ENCODE results near the gene DNAJA1. TPM values are rescaled to one million over a fixed set of nuclear protein-coding genes. Genes with fewer than 3 reads are reported as not detected.

The DNAJA1 gene
- total RNA-seq, 2 donors from 2014 or later, result 33.5 to 36.6 TPM

DNA sequence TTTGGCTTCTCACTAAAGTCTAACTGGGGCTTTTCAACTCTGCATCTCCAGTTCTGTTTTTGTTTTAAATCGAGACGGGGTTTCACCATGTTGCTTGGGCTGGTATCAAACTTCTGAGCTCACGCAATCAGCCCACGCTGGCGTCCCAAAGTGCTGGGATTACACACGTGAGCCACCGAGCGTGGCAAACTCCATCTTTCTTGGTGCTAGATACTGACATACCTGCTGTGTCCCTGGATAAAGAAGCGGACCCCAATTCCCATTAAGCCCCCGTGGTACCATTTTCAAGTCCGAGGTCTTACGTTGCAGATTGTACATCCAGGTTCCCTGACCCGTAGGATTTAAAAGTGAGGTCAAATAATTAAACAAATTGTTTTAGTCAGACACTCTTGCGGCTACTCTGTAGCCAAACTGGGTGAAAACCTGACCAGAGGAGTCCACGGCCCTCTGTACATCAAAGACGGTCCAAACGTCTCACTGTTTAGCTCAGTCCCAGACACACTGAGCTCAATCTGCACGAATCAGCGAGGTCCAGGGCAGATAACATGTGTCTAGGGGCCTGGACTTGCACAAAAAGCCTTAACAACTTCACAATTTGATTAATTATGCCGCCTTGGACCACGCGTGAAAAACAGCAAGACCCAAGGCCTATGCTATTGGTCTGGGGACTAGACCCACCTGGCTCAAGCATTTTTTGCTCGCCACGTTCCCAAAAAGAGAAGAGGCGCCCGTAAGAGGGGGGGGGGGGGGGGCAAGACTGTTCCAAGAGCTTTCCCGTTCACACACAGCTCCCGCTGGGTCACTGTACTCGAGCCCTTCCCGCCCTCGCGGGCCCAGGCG is 727 bp upstream of the DNAJA1 start:
- H3K27me3 ChIP-seq, result no peaks in the 10 kb centered on the region
- H3K4me3 ChIP-seq, result peak overlapping the region; percentile 71 to 98
- H3K4me1 ChIP-seq, result peaks cover 57% of the 10 kb centered on the region
- intact Hi-C loops (cut with DNase I), result no loop called here
- ATAC-seq (peak; percentile 4), DNase-seq (no peak)
- TF ChIP-seq, protein P1, sequence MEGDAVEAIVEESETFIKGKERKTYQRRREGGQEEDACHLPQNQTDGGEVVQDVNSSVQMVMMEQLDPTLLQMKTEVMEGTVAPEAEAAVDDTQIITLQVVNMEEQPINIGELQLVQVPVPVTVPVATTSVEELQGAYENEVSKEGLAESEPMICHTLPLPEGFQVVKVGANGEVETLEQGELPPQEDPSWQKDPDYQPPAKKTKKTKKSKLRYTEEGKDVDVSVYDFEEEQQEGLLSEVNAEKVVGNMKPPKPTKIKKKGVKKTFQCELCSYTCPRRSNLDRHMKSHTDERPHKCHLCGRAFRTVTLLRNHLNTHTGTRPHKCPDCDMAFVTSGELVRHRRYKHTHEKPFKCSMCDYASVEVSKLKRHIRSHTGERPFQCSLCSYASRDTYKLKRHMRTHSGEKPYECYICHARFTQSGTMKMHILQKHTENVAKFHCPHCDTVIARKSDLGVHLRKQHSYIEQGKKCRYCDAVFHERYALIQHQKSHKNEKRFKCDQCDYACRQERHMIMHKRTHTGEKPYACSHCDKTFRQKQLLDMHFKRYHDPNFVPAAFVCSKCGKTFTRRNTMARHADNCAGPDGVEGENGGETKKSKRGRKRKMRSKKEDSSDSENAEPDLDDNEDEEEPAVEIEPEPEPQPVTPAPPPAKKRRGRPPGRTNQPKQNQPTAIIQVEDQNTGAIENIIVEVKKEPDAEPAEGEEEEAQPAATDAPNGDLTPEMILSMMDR (IDR thresholded peaks at IDR 0.05), result no peak
- no peaks in the 10 kb centered on the region for H3K36me3 ChIP-seq (replicated peaks in 1 of 2; ENCODE audit: insufficient read depth in 1 of 2, low read depth in 2 of 2)
- 4 to 15% methylated on average over 21 to 30 of the region's 33 CpGs for WGBS, 2 donors
- peak overlapping the region; percentile 94 to 99 (median 97) for H3K27ac ChIP-seq
- H3K9me3 ChIP-seq, result no peaks in the 10 kb centered on the region

DNA sequence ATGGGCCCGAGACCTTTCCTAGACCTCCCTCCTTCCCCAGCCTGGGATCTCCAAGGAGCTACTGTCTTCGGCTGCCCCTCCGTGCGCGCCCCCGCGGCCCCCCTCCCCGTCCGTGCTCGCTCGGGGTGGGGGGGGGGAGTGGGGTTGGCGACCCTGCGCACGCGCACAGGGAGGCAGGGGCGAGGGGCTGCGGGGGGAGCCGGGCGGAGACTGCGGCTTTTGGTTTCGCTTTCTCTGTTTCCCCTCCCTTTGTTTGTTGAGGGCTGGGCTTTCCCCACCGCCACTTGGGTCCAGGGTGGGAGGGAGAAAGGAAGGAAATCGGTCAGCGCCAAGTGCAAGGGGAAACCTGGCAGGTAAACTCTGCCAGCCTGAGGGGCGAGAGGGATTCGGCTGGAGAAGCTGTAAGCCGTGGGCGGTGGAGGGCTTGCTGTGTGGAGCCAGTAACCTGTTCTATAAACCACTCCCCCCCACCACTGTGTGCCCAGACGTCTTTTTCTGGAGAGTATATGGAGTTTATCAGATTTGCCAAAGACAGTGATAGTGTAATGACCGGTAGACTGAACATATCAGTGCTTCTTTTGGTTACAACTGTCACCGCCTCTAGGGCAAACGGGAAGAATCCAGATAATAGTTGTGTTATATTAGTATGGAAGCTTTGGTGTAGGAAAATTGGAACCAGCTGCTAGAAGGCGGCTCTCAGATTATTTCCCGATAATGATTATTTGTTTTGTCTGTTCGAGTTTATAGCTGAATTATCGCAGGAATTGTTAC is 684 bp downstream of the DNAJA1 start:
- TF ChIP-seq POLR2A (IDR thresholded peaks at IDR 0.05), result no peak
- TF ChIP-seq, protein P1 (IDR thresholded peaks at IDR 0.05), result no peak
- Histone ChIP-seq H3K4me1 (peaks cover 64% of the 10 kb centered on the region), H3K4me3 (peak overlapping the region; percentile 71 to 98), H3K27me3 (no peaks in the 10 kb centered on the region), H3K36me3 (replicated peaks in 1 of 2; ENCODE audit: insufficient read depth in 1 of 2, low read depth in 2 of 2) (peaks cover 0 to 3% of the 10 kb centered on the region in 2 donors), H3K9me3 (no peaks in the 10 kb centered on the region), H3K27ac (peak overlapping the region; percentile 94 to 99 (median 97))
- WGBS, 2 donors, result 1 to 2% methylated on average over 21 to 23 of the region's 36 CpGs
- ATAC-seq (peak; percentile 57), DNase-seq (peak; percentile 62 to 74 (median 69))
- intact Hi-C loops (cut with DNase I), result no loop called here

DNA sequence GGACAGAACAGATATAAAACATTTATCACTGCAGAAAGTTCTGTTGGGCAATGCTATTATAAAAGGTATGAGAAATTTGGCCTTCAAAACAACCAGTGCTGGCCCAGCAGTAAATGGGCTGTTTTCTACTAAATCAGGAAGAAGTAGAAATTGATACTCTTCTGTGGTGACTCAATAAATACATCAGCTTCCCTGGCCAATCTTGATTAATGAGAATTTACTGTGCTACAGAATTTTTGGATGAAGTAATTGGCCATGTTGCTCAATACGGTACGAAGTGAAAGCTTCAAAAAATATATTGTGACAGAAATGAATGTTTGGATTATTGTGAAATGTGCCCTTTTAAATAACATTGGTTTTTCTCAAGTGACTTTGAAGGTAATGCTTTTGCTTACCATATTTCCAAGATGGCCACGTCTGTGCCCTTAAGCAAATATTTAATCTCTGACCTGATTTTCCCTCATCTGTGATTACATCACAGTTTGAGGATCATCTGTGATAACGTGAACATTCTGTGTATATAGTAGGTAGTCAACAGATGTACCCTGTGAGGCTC is 4.2 kb downstream of the DNAJA1 start:
- peak overlapping the region in 2 of 4 donors; percentile 60 to 74 for H3K27ac ChIP-seq
- no peak for ATAC-seq
- H3K4me1 ChIP-seq, result peaks cover 45% of the 10 kb centered on the region
- WGBS, 2 donors, result 8 to 11% methylated on average over 4 of the region's 4 CpGs
- no peak for DNase-seq
- H3K9me3 ChIP-seq, result no peaks in the 10 kb centered on the region
- H3K36me3 ChIP-seq (replicated peaks in 1 of 2; ENCODE audit: insufficient read depth in 1 of 2, low read depth in 2 of 2), result peaks cover 0 to 13% of the 10 kb centered on the region in 2 donors
- H3K27me3 ChIP-seq, result no peaks in the 10 kb centered on the region
- no peak for TF ChIP-seq POLR2A (IDR thresholded peaks at IDR 0.05)
- TF ChIP-seq, protein P1 (IDR thresholded peaks at IDR 0.05), result no peak
- intact Hi-C loops (cut with DNase I), result no loop called here
- no peak overlapping the region for H3K4me3 ChIP-seq

DNA sequence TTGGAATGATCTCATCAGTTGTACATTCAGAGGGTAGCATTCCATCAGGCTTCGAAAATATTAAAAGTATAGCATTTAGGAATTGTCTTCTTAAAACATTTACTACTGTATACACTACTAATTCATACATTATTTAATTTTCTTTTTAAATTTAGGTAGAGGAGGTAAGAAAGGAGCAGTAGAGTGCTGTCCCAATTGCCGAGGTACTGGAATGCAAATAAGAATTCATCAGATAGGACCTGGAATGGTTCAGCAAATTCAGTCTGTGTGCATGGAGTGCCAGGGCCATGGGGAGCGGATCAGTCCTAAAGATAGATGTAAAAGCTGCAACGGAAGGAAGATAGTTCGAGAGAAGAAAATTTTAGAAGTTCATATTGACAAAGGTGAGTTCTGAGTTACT is 5.2 kb downstream of the DNAJA1 start:
- H3K4me1 ChIP-seq, result peaks cover 43% of the 10 kb centered on the region
- ATAC-seq, result no peak

More for the DNA sequence above, 5.2 kb downstream of the DNAJA1 start:
- intact Hi-C loops (cut with DNase I), result no loop called here
- WGBS, 2 donors, result 78 to 86% methylated on average over 5 of the region's 5 CpGs
- H3K27ac ChIP-seq, result peak overlapping the region in 1 of 4 donors; percentile 74
- no peak overlapping the region for H3K4me3 ChIP-seq
- H3K36me3 ChIP-seq (replicated peaks in 1 of 2; ENCODE audit: insufficient read depth in 1 of 2, low read depth in 2 of 2), result peaks cover 6 to 18% of the 10 kb centered on the region in 2 donors
- TF ChIP-seq POLR2A (IDR thresholded peaks at IDR 0.05), result no peak
- TF ChIP-seq, protein P1 (IDR thresholded peaks at IDR 0.05), result no peak
- no peaks in the 10 kb centered on the region for H3K9me3 ChIP-seq
- H3K27me3 ChIP-seq, result no peaks in the 10 kb centered on the region
- no peak for DNase-seq
